ENCODE measurements around the gene PDX1. TPM values are rescaled to one million over a fixed set of nuclear protein-coding genes. Genes with fewer than 3 reads are reported as not detected.

Gene PDX1
- total RNA-seq, 1 experiment from 2014 or later, result not detected

- H3K4me2 ChIP-seq, result no peak within 1 kb of the TSS
- CTCF ChIA-PET, result no interaction called here
- H2AFZ ChIP-seq, result no peak within 1 kb of the TSS
- H4K20me1 ChIP-seq (ENCODE audit: insufficient read depth), result no peaks in the 10 kb centered on the region
- H3K79me2 ChIP-seq (ENCODE audit: low read depth), result no peaks in the 10 kb centered on the region
- no peak for TF ChIP-seq CTCF (conservative IDR thresholded peaks at IDR 0.05)
- no peak for TF ChIP-seq EZH2 (IDR thresholded peaks at IDR 0.05; ENCODE audit: low read depth)
- H3K36me3 ChIP-seq (ENCODE audit: low read depth), result no peaks in the 10 kb centered on the region
- no TSS peak for BruUV-seq (replicated peaks)
- no peak within 1 kb of the TSS for H3K4me3 ChIP-seq
- intact Hi-C loops (cut with micrococcal nuclease; ENCODE audit: unreplicated experiment), result no loop called here
- POLR2A ChIA-PET (ENCODE audit: unreplicated experiment), result no interaction called here
- no peaks in the 10 kb centered on the region for H3K9me3 ChIP-seq (ENCODE audit: insufficient read depth, low read depth)
- H3F3A ChIP-seq (ENCODE audit: insufficient read depth, low read depth), result no peaks in the 10 kb centered on the region
- no peak for DNase-seq
- no peaks in the 10 kb centered on the region for H3K9me2 ChIP-seq (ENCODE audit: insufficient read depth)
- peaks cover 17% of the 10 kb centered on the region for H3K27me3 ChIP-seq (ENCODE audit: insufficient read depth, low read depth)
- no peak within 1 kb of the TSS for H3K27ac ChIP-seq
- no peaks in the 10 kb centered on the region for H3K4me1 ChIP-seq (replicated peaks; ENCODE audit: insufficient read depth)
Measured at GRCh38 chr13:27969082-27969865, 49.5 kb downstream of the PDX1 start, which contains the start of gene CDX2. Gene CDX2, minus strand, starts transcription at chr13:27969315. Its CDS starts 309 bp downstream, at chr13:27969006.

- POLR2A ChIA-PET (ENCODE audit: unreplicated experiment), result no interaction called here
Measured at GRCh38 chr13:27969866-27970229, 50.0 kb downstream of the PDX1 start.

More at GRCh38 chr13:27969866-27970229, 50.0 kb downstream of the PDX1 start:
- CTCF ChIA-PET, result no interaction called here
- H3K4me1 ChIP-seq (replicated peaks; ENCODE audit: insufficient read depth), result no peaks in the 10 kb centered on the region
- no peak for DNase-seq
- TF ChIP-seq CTCF (conservative IDR thresholded peaks at IDR 0.05), result no peak
- no peak for TF ChIP-seq EZH2 (IDR thresholded peaks at IDR 0.05; ENCODE audit: low read depth)
- H2AFZ ChIP-seq, result no peak overlapping the region
- no peak overlapping the region for H3K27ac ChIP-seq
- H4K20me1 ChIP-seq (ENCODE audit: insufficient read depth), result no peaks in the 10 kb centered on the region
- H3K27me3 ChIP-seq (ENCODE audit: insufficient read depth, low read depth), result peaks cover 20% of the 10 kb centered on the region
- no peaks in the 10 kb centered on the region for H3K36me3 ChIP-seq (ENCODE audit: low read depth)
- H3F3A ChIP-seq (ENCODE audit: insufficient read depth, low read depth), result no peaks in the 10 kb centered on the region
- BruUV-seq (replicated peaks), result no TSS peak
- H3K9me2 ChIP-seq (ENCODE audit: insufficient read depth), result no peaks in the 10 kb centered on the region
- no peaks in the 10 kb centered on the region for H3K79me2 ChIP-seq (ENCODE audit: low read depth)
- H3K9me3 ChIP-seq (ENCODE audit: insufficient read depth, low read depth), result no peaks in the 10 kb centered on the region
- H3K4me2 ChIP-seq, result no peak overlapping the region
- intact Hi-C loops (cut with micrococcal nuclease; ENCODE audit: unreplicated experiment), result no loop called here
- H3K4me3 ChIP-seq, result no peak overlapping the region
